Stimulated activated CD8-positive, alpha-beta memory T cell treated with anti-CD3 and anti-CD28 coated beads, Interleukin-15, amount 100 ng/mL, for 24 hours (primary cell): ENCODE data around the gene NFU1.
"Not testable (repeated sequence)": the region's sequence is repeated elsewhere in the genome, so short reads cannot be mapped to it uniquely, and the experiment has no call there.

Source experiments
- DNase-seq: peaks from one replicate; pipeline ENCODE4 v3.0.0-alpha.2; 2020; ENCODE audit warnings: low read depth

Gene NFU1

DNA sequence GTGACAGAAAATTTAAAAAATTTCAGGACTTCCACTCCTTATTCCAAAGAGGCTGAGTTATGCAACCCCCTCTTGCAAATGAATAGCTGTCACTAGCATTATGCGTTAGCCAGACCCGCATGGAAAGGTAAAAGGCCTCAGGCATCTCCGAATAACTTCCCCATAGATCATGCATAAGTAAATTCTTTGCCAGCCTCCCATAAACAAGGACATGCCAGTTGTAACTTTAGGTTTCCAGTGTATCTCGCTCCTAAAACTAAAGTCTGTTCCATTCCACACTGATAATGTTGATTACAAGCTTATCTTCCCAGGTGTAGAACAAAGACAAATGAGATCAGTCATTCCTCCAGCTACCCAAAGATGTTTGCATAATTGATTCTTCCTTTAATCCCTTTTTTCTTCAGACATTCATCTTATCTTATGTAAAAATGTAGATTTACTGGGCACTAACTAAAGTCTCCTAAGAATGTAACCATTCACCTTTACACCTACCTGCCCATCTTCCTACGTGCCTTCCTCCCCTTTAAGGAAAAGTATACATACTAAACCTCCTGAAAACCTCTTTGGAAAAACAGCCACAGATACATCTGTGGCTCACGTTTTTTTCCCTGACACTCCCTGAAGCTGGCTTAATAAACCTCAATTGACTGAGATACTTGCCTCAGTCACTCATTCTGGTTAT lies 13.6 kb upstream of the NFU1 start:
- DNase-seq: no peak

DNA sequence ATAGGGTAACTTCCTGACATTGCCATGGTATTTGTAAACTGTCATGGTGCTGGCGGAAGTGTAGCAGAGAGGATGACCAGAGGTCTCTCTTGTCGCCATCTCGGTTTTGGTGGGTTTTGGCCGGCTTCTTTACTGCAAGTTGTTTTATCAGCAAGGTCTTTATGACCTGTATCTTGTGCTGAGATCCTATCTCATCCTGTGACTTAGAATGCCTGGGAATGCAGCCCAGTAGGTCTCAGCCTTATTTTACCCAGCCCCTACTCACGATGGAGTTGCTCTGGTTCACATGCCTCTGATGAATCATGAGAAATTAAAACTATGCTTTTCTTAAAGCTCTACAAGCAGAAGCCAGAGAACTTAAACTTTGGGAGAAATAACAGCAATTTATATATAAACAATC lies 12.7 kb upstream of the NFU1 start:
- DNase-seq: no peak

DNA sequence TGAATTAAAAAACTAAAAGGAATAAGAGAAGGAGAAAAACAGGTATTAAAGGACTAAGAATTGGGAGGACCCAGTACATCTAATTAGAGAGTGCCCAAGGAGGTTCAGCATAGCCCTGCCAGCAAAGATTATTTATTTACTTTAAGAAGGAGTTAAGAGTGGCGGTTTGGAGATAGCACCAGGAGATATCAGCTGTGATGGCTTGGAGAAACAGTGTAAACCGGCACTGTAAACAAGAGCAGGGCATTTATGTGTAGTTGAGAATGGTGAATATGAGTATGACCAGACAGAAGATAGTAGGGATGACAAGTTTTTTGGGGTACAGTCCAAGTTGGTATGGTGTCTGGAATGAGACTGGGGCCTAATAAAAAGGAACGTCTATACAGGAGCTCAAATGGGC lies 6.4 kb upstream of the NFU1 start:
- DNase-seq: not testable (repeated sequence)

DNA sequence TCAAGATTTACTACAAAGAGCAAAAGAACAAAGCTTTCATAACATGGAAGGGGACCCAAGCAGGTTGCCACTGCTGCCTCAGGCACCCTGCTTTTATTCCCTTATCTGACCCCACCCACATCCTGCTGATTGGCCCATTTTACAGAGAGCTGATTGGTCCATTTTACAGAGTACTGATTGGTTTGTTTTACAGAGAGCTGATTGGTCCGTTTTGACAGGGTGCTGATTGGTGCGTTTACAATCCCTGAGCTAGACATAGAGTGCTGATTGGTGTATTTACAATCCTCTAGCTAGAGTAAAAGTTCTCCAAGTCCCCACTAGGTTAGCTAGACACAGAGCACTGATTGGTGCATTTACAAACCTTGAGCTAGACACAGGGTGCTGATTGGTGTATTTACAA lies 2.3 kb upstream of the NFU1 start:
- not testable (repeated sequence) for DNase-seq

DNA sequence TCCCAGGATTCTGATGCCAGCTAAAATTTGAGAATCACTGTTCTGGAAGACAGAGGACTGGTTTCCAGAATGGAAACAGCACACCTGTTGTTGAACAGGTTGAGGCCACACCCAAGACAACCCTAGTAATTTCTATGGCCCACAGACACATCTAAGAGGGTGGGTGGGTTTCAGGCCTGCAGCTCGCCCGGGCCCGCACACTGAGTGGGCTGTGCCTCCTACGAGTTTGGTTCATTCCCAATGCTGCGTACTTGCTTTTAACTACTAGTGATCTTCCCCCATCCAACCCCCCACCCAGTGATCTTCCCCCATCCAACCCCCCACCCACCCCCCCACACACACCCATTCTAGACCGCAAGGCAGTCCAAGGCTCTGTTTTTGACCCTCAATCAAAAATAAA lies 1.3 kb upstream of the NFU1 start:
- no peak for DNase-seq

DNA sequence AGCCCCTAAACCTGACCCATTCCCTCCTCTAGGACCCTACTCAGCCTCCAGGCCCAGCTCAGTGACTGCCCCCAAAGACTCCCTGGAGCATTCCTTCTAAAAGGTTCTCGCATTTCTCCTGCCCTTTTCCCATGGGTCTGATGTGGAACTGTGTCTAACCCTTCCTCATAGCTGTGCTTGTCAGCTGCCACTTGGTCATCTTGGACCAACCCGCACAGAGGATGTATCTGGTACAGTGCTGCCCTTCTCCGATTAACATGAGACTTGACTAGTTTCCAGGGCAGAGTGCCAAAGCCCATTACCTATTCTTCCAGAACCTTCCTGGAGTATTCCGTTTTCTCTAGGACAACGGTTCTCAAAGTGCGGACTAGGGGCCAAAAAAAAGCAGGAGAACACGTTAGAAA lies 518 bp upstream of the NFU1 start:
- peak; percentile 1 for DNase-seq

DNA sequence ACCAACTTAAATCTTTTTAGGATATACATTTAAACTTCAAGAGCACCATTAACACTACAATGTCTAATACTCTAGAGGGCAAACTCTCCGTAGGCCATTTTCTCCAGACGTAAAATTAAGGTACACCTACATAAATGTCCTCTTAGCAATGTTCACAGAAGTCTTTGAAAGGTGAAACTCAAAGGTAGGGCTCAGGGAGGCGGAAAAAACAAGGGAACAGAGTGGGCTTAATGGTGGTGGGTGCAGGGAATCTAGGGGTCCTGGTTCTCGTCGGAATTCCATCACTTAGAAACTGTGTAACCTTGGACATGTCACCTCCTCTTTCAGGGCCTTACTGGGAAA lies 668 bp downstream of the NFU1 start:
- DNase-seq: no peak

DNA sequence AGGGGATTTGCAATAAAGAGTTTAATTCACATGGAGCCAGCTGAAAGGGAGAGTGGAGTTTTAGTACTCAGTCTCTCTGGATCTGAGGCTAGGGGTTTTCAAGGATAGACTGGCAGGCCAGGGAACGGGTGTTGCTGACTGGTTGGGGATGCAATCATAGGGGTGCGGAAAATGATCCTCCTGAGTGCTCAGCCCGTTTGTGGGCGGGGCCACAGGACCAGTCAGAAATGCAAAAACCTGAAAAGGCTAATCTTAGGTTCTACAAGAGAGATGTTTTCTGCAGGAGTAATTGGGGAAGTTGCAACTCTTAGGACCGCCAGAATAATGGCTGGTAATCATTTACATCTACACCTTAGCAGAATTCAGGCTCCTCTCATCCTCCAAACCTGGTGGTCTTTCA lies 2.5 kb downstream of the NFU1 start:
- DNase-seq: no peak

DNA sequence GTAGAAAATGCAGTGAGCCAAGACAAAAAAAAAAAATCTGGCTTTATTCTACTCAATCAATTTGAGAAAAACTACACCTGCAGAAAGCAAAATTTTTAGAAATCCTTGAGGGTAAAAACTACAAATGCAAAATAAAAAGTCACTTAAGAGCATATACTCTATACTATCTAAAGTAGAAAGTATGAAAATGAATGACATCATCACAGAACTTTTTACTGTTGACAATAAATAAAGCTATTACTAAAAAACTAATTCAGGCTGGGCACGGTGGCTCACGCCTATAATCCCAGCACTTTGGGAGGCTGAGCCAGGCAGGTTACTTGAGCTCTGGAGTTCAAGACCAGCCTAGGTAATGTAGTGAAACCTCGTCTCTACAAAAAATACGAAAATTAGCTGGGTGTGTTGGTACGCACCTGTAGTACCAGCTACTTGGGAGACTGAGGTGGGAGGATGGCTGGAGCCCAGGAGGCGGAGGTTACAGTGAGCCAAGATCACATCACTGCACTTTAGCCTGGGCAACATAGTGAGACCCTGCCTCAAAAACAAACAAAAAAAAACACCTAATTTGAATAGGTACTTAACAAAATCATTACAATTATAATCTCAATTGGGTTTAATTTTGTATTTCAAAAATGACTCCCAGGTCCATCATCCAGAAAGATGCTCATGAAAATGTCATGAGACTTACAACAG lies 7.6 kb downstream of the NFU1 start:
- DNase-seq: no peak

DNA sequence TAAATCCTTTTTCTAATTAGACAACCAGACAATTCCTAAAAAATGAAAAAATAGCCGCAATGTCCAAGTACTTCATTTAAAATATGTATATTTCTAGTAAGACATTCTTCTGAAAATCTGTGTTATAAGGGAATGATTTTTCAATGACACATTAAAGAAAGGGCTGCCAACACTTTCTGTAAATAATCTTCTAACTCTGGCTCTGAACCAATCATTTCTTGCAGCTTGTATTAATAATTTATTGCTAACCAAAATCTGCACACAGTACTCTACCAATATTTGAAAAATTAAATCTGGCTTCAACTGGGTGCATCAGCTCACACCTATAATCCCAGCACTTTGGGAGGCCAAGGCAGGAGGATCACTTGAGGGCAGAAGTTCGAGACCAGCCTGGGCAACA lies 8.3 kb downstream of the NFU1 start:
- no peak for DNase-seq

DNA sequence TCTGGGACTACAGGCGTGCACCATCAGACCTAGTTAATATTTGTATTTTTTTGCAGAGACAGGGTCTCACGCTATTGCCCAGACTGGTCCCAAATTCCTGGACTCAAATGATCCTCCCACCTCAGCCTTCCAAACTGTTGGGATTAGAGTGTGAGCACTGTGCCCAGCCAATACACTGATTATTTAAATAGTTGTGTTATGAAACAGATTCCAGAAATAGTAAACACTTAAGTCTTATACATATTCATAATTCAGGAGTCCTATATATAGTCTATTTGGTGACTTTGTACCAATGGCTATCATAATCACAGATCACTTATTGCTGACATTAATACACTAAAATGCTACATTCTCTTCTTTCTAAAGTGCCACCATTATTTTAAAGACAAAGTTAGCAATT lies 12.8 kb downstream of the NFU1 start:
- no peak for DNase-seq

DNA sequence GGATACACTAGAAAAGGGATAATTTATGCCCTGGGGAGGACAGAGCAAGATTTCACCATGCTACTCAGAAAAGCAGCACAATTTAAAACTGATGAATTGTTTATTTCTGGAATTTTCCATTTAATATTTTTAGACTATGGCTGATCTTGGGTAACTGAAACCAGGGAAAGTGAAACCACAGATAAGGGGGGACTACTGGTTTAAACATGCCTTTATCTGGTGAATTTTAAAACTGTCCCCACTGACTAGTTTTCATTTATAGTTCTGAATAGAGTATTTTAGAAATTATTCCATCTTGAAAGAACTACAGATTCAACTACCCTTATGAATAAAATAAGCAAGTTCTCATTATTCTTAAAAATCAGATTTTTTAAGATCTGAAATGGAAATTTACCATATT lies 15.0 kb downstream of the NFU1 start:
- no peak for DNase-seq

DNA sequence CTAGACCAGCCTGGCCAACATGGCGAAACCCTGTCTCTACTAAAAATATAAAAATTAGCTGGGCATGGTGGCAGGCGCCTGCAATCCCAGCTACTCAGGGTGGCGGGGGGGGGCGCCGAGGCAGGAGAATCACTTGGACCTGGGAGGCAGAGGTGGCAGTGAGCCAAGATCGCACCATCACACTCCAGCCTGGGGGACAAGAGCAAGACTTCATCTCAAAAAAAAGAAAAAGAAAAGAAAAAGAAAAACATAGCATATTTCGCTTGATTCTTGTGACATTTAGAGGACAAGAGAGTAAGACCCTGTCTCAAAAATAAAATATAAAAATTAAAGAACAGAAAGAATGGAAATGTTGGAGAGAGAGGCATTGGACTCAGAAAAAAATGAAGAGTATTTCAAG lies 18.1 kb downstream of the NFU1 start:
- DNase-seq: not testable (repeated sequence)

DNA sequence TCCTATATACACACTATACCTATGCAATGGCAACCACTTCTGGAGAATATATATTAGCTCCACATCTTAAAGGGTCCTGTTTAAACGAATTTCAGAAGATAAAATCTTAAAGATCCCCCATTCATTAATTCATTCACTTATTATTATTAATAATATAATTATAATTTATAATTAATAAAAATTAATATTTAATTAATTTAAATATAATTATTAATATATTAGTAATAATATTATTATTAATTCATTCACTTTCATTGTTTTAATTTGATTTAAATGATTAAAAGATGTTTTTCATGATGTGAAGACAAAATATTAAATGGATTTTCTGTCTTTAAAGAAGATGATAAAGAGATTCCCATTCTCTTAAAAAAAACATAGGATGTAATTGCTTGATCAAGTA lies 21.1 kb downstream of the NFU1 start:
- no peak for DNase-seq

DNA sequence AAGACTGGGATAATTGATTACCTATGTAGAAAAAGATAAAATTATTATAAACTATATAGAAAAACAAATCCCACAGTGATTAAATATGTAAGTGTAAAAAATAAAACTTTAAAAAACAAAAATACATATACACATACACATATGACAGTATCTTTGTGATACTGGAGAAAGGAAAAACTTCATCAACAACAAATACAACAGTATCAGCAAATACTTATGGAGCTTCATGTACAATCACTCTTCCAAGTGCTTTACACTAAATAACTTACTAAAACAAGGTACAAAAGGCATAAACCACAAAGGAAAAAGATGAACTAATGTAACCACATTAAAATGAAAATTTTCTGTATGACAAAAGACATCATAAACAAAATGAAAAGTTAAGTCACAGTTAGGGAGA lies 26.1 kb downstream of the NFU1 start:
- DNase-seq: no peak

DNA sequence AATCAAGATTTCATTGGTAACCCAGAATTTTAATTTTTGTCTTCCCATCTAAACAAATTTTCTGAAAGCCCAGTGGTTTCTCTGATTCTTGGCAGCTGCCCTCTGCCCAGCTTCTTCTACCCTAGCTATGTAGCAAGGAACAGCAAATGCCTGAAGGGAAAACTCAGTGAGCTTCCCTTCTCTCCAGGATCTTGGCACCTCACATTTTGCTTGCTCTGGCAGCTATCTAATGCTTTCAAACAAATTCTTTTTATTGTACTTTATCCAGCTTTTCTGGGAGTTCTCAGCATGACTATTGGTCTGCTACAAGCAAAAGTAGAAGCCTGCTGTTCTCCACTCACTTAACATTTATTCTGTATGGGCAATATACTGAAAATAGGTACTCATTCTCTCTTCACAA lies 31.9 kb downstream of the NFU1 start:
- DNase-seq: no peak

DNA sequence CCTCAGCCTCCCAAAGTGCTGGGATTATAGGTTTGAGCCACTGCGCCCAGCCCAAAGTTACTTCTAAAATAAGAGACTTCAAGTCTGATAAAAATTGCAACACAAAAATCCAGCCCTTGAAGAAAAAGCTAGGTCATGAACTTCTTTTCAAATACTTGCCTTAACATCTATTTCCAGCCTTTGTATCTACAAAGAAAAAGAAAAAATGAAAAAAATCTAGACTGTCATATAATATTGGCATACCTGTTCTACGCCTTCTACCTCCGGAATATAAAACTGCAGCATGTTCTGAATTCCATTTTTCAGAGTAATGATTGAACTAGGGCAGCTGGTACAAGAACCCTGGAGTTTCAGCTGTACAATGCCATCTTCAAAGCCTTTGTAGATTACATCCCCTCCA lies 37.1 kb downstream of the NFU1 start:
- DNase-seq: no peak

DNA sequence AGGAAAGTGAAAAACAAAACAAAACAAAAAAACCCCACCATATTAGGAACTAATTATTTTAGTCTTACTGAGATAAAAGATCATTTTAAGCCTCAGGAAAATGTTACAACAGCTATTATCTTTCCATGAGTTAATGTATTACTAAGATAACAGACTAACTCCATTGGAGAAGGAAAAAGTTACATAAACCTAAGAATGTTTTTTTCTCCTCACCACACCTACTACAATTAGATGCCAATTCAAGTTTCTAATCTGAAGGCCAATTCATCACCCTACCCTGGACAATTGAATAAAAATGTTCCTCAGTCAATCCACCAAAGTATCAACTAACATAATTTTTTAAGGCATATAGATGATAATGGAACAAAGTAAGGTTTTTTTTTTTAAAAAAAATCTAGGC lies 40.0 kb downstream of the NFU1 start:
- no peak for DNase-seq

DNA sequence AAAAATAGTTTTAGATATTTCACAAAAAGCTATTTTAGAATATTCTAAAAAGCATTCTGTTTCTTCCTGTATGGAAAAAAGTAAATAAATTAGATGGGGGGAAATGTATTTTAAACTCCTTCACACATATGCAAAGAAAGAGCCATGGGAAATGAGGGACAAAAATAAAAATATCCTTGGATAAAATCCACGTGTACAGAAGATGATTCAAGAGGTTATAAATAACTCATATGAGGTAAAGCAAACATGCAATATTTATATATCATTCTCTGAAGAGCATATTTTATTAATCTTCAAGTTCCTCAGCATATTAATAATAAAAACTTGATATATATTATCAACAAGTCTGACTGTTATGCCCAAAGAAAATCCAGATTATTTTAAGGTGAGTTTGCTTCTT lies 41.4 kb downstream of the NFU1 start:
- DNase-seq: no peak

DNA sequence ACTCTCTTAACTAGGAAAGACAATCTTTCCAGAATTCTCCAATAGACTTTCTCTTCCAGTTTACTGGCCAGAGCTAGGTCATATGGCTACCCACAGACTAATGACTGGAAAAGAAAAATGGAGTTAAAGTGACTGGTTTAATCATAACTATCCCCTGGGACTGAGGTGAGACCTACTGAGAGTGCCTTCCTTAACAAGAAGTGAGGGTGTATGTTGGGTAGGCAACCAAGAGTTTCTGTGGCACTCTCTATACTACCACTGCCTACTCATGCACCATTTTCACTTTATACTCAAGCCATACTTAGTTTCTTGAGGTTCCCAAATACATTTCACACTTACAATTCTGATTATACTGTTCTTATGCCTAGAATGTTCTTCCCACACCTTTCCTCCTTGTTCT lies 43.3 kb downstream of the NFU1 start:
- DNase-seq: no peak

DNA sequence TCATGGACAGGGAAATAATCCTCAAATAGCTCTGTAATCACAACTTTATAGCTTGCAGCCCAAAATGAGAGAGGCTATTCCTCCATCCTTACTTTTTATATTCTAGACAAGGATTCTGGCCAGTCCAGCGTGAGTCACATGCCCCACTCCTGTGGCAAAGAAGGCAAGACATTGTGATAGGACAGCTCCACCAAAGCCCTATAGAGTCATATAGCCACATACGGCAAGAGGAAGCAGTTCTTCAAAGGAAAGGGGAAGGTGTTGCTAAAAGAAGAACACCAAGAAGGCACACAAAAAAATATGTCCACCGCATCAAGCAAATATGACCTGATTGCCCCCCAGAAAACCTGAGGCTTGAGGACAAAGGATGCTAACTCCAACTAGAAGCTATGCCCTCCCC lies 46.8 kb downstream of the NFU1 start:
- DNase-seq: no peak

DNA sequence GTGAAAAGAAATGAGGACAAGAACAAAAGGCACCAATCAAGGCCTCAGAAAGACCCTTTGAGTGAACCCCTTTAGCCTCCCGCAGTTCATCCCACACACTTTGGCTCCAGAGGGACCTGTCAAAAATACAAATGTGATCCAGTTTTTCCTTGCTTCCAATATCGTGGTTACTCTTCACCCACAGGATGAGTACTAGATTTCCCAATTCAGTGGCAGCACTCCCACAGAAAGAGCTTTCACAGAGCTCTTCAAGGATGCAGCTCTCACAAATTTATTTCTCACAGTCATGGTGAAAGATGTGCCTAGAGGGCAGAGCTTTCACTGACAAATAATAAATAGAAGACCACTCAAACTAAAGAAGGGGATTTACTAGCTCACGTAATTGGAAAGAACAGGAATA lies 47.2 kb downstream of the NFU1 start:
- DNase-seq: no peak

DNA sequence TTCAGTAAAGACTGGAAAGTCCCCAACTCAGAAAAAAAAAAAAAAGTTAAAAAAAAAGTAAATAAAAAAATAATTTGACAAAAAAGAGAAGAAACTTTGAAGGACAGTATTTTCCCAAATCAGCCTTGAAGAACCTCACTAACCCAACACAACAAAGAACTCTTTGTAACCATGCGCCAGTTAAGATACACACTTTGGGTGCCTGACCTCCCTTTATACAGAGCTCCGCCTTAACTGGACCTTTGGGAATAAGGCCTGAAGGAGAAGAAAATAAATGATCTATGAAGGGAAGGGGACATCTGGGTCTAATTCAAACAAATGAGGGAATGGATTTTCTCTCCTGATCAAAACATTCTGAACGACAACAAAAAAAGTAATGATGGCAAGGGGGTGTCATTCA lies 48.0 kb downstream of the NFU1 start:
- DNase-seq: no peak

DNA sequence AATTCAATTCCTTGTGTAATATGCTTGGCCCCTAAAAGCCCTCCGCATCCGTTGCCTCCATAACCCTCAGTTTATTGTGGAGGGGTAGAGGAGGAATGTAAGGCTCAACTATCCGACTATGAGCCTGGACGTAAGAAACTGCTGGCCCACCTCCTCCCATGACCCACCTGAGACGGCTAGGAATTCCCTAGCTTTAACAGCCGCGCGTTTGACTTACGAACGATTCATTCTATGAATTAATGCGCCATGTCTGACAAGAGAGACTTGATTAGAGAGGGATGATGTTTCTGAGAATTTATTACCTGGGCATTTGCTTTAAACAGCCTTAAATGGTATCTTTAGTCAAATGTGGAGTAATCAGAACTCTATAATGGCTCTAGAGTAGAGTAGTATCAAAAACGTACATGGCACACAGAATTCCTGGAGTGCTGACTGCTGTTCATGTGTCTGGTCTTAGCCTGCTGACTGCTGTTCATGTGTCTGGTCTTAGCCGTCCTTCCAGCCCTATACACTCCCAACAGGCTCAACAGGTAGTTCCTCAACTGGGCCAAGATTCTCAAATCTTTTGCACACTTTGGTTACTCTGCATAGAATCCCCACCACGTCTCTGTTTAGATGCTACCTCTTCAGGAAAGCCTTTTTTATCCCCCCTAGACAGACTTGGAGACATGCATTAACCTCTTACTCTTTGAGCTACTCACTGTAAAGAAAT lies 49.3 kb downstream of the NFU1 start:
- DNase-seq: no peak
